C4-2B (cell line): ENCODE measurements around the gene PLA2G3.

Experiments used
- CTCF ChIP-seq: fragments of 450-650 bp; conservative IDR thresholded peaks from 2 replicates; pipeline ENCODE4 v1.5.1; 2017; ENCODE audit warnings: mild to moderate bottlenecking
- ZFX ChIP-seq: fragments of 450-650 bp; IDR thresholded peaks from 2 replicates; pipeline ENCODE4 v1.6.1; 2017

- TF ChIP-seq CTCF (no peak), ZFX (no peak)
Measured at GRCh38 chr22:31103111-31103510, 37.2 kb downstream of the PLA2G3 start.
